Right kidney (tissue), 1 donor: ENCODE measurements around the gene CNDP1.
A peak's percentile ranks its signal among the peaks of the same experiment; 100 is the strongest.
"Not testable (repeated sequence)": the region's sequence is repeated elsewhere in the genome, so short reads cannot be mapped to it uniquely, and the experiment has no call there.

Experiments used
- DNase-seq: peaks from one replicate; pipeline ENCODE4 v3.0.0-alpha.2; 2016

The CNDP1 gene

DNA sequence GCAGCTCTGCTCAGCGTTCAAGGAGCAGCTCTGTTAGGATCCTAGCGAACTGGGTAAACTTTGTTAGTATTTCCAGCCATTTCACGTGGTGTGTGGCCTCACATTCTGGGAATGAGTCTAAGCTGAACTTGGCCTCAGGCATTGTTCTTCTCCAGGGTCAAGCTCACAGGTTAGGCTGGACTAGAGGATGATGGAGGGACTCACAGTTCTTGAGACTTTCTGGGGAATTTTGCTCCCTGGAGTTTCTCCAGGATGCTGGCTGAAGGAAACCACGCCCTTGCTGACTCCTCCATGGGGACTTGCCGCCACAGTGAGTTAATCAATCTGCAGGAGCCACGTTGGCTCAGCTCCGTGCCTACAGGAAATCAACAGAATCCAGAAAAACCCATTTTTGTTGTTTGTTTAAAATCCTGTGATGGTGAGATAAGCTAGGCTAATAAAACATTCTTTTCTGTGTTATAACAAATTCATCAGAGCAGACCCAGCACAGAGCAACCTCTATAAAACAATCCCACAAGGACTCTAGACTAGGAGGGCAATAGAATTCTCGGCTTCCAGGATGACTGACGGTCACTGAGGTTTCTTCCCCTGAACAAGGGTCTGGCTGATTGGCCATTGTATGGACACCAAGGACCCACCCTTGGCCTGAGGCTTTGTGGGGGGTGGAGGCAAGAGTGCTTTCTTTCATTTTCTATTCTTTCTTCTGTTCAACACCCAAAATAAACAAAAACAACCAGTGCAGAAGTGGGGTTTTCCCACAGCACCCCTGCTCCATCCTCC is 12.6 kb downstream of the CNDP1 start:
- no peak for DNase-seq

DNA sequence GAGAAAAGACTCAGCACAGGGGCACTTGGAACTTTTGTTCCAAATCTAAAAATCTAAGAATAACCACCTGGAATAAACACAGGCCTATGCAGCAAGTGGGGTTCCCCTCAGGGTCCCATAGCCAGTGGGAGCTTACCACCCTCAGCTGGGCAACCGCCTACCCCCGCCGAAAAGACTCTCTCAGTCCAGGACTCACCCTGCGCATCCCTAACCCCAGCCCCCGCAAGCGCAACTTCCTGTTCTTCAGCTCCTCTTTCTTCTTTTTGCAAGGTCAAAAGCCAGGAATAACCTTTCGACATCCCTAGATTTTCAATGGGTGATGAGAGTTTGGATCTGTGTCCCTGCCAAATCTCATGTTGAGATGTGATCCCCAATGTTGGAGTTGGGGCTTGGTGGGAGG is 13.6 kb downstream of the CNDP1 start:
- no peak for DNase-seq

DNA sequence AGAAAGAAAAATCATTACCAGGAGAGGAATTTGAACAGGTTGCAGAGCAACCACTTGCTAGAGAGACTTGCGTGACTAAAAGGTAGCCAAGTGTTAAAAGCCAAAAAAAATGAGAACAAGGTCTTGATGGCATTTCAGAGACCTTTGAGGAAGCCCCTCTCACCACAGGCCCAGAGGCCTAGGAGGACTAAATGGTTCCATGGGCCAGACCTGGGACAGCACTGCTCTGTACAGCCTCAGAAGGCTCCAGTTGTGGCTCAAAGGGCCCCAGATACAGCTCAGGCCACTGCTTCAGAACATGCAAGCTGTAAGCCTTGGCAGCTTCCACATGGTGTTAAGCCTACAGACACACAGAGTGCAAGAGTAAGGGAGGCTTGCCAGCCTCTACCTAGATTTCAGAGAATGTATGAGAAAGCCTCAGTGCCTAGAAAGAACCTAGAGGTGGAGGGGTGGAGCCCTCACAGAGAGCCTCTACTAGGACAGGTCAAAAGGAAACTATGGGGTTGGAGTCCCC is 15.3 kb downstream of the CNDP1 start:
- DNase-seq, result no peak

DNA sequence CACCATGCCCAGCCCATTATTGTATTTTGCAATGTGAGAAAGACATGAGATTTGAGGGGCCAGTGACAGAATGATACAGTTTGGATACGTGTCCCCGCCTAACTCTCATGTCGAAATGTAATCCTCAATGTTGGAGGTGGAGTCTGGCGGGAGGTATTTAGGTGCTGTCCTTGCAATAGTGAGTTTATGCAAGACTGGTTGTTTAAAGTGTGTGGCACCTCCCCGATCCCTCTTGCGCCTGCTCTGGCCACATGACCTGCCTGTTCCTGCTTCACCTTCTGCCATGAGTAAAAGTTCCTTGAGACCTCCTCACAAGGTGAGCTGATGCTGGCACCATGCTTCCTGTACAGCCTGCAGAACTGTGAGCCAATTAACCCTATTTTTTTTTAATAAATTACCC is 16.6 kb downstream of the CNDP1 start:
- DNase-seq, result no peak

DNA sequence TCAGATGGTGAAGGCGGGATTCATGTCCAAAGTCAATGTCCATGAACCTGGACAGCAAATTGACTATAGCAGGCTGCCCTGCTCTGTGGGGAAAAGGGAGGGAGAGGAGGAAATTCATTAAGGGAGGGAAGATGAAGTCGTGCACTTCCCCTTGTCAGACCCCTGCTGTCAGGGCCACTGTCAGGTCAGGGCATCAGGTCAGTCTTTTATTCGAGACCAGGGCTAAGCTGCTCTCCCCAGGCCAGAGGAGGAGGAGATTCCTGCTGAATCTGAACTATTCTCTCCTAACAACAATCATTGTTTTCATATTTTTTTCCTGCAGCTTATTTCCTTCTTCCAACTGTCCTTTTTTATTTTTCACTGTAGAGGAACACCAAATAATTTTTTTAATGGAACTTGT is 17.2 kb downstream of the CNDP1 start:
- DNase-seq, result no peak

DNA sequence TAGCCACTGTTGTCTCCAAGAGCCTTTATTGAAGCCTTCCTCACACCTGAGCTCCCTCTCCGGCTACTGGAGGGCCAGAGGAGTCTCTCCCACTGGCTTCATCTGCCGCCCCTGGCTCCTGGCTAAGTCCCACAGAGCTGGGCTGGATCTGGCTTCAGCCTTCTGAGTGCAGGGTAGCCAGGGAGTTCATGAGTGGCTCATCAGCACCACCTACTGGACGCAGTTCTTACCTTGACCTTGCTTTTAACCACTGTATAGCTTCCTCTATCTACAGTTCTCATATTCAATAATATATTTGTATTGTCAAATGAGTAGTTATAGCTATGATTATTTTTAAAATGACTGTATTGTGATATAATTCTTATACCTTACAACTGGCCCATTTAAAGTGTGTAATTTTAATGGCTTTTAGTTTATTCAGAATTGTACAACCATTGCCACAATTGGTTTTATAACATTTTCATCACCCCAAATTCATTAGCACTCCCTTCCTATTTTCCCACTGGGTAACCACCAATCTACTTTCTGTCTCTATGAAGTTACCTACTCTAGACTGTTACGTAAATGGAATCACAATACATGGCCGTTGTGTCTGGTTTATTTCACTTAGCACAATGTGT is 17.7 kb downstream of the CNDP1 start:
- peak; percentile 49 for DNase-seq

DNA sequence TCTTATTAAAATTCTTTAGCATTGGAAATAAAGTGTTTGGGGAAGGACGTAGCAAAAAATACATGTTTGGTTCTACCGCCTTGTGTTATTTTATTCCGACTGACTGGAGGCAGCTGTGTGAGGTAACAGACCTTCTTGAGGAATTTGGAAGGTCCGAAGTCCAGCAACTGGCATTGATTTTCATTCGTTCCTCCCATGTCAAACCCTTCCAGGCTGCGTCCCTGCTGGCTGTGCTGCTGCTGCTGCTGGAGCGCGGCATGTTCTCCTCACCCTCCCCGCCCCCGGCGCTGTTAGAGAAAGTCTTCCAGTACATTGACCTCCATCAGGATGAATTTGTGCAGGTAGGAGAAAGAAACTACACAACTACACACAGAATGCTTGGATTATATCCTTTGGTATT is 21.8 kb downstream of the CNDP1 start:
- DNase-seq, result no peak

DNA sequence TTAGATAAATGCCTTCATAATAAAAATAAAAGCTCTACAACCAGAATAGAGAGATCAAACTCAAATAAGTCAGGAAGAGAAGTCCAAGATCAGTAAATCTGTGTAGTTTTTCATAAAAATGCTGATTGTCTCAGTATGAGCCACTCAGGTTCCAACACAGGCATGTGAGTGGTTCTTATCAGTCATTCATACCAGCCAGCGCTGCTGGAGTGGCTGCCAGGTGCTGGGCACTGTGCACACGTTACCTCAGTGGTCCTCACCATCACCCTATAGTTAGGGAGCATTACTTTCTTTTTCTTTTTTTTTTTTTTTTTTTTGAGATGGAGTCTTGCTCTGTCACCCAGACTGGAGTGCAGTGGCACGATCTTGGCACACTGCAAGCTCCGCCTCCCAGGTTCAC is 23.8 kb downstream of the CNDP1 start:
- no peak for DNase-seq

DNA sequence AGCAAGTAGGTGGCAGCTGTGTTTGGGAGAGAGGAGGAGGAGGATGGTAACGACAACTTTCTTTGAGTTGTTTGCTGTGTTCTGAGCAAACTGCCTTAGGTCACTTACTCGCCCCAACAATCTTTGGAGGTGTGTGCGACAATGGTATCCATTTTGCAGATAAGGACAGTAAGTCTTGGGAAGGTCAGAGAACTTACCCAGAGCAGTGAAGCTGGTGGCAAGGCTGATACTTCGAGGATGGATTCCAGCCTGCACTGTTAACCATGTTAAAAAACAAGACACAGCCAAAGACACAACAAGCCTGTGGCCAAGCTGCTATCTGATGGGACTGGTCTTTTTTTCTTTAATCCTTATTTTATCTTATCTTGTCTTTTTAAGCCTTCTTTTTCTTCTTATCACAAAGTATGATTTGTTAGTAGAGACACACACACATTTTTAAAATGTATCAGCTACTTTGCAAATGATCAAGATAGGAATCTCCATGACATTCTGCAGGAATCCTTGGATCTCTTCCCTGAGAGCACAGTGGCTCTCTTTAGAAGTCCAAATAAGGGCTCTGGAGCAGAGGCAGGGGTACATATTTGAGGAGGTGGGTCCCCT is 27.9 kb downstream of the CNDP1 start:
- no peak for DNase-seq

DNA sequence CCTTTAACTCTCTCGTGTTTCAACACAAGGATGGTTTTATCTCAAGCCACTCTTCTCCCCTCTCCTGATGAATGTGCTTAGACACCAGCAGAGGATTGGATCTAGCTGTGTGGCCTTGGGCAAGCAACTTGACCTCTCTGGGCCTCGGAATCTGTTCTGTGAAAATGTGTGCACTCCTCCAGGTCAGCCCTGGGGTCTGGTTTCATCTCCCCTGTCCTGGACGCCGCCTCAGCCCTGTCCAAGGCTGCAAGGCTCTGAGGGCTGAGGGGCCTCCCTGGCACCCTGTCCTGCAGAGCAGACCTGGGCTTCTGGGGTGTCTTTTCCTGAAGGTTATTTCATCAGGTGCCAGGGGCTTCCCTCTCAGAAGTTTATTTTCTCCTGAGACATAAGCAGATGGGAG is 28.5 kb downstream of the CNDP1 start:
- no peak for DNase-seq

DNA sequence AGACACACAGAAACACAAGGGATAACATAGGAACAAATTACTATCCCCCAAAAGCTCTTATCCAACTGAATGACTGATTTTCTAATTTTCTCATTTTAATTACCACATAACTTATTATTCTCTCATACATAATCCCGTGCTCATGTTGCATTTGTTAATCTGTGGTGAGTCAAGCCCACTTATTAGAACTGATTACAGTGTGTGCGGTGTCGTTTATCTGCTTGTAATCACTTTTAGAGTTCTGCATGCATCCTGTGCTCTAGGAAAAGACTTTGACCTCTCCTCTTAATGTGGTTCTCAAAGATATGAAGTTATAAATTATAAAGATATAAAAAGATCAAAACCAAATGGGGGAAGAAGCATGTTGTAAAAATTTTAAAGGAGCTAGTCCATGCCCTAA is 29.7 kb downstream of the CNDP1 start:
- DNase-seq, result no peak

DNA sequence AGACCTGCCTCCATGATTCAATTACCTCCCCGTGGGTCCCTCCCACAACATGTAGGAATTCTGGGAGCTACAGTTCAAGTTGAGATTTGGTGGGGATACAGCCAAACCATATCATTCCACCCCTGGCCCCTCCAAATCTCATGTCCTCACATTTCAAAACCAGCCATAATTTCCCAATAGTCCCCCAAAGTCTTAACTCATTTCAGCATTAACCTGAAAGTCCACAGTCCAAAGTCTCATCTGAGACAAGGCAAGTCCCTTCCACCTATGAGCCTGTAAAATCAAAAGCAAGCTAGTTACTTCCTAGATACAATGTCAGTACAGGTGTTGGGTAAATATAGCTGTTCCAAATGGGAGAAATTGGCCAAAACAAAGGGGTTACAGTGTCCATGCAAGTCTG is 30.9 kb downstream of the CNDP1 start:
- DNase-seq, result not testable (repeated sequence)

DNA sequence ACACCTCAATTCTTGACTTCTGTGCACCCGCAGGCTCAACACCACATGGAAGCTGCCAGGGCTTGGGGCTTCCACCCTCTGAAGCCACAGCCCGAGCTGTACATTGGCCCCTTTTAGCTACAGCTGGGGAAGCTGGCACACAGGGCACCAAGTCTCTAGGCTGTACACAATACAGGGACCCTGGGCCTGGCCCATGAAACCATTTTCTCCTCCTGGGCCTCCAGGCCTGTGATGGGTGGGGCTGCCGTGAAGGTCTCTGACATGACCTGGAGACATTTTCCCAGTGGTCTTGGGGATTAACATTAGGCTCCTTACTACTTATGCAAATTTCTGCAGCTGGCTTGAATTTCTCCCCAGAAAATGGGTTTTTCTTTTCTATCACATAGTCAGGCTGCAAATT is 31.7 kb downstream of the CNDP1 start:
- not testable (repeated sequence) for DNase-seq

DNA sequence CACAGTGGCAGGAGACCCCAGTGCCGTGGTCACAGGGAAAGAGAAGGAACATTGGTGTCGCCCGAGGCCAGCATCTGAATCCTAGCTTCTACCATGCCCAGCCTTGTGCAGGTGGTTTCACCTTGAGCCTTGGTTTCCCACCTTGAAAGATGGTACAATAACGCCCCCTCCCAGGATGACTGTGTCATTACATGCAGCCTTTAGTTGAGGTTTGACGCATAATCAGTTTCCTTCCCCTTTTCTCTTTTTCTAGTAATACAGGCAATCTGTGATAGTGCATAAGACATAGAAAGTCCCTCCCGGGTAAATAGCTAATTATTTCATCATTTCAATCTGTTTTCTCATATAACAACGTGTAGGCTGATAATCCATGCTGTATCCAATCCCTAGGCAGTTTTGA is 33.5 kb downstream of the CNDP1 start:
- no peak for DNase-seq

DNA sequence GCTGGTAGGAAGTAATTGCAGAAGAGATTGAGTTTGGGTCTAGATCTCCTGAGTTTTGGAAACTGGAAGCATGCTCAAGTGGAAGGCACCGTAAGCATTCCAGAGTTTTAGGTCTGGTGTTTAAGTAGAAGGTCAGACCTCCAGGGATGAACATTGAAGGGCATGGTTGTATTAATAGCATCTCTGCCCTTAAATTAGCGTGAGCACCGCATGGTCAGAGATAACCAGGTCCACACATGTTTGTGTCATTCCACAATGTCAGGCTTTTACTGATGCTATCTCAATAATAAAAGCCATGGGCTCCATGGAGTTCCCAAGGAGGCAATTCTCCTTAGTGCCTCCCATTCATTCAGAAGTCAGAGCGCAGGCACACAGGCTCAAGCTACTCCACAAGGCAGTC is 35.1 kb downstream of the CNDP1 start:
- DNase-seq, result no peak

DNA sequence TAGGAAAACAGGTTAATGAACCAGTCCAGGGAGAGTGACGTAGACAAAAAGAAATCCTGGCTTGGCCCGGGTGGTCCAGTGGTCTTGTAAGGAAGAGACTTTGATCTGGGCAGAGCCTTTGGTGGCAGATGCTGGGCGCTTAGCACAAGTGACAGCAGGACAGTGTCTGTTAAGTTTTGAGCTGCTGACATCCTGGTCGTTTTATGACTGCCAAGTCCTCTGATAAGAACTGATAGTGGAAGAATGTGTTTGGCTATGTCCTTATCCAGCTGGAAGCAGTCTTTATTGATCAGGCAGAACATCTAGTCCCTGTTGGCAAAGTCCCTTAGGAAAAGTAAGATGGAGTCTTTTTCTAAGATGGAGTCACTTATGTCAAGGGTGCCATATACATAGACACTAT is 36.0 kb downstream of the CNDP1 start:
- no peak for DNase-seq

DNA sequence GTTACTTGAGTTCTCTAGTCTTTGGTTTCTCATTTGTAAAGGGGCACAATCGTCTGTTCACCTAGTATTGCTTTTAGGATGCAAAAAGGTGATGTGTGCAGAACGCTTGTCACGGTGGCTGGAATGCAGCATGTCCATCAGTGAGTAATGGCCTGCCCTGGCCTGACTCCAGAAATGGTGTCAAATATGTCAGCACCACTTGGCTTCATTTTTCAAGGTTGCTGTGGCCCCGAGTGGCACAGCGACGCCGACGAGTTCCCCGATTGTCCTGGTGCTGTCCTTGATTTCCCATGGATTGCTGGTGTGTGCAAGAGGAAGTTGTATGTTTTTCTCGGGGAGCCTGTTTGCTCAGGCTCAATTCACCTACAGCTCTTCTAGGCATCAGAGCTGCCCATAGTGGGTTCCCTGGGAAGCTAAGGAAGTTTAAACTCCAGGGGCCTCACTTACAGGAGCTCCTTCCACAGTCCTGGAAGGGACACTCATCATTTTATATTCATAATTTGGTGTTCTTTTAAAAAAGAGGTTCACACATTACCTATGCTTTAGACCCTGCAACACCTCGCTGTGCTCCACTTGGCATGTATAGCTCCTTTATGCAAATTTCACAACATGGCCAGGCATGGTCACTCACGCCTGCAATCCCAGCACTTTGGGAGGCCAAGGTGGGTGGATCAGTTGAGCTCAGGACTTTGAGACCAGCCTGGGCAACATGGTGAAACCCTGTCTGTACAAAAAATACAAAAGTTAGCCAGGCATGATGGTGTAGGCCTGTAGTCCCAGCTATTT is 37.8 kb downstream of the CNDP1 start:
- no peak for DNase-seq

DNA sequence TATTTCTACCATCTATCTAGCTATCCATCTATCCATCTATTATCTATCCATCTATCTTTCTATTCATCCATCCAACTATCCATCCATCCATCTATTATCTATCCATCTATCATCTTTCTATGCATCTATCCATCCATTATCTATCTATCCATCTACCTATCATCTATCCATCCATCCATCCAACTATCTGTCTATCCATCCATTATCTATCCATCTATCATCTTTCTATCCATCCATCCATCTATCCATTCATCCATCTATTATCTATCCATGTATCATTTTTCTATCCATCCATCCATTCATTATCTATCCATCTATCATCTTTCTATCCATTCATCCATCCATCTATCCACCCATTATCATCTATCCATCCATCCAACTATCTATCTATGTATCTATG is 38.8 kb downstream of the CNDP1 start:
- DNase-seq, result no peak

DNA sequence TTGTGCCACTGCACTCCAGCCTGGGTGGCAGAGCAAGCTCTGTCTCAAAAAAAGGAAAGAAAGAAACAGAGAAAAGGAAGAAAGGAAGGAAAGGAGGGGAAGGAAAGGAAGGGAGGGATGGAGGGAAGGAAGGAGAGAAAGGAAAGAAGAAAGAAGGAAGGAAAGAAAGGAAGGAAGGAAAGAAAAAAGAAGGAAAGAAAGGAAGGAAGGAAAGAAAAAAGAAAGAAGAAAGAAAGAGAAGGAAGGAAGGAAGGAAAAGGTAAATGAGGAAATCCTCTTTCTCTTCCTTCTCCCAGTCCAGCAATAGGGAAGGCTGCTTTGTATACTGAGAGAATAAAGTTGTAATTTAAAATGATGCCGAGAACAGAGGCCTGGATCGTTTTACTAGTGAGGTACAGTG is 40.6 kb downstream of the CNDP1 start:
- no peak for DNase-seq

DNA sequence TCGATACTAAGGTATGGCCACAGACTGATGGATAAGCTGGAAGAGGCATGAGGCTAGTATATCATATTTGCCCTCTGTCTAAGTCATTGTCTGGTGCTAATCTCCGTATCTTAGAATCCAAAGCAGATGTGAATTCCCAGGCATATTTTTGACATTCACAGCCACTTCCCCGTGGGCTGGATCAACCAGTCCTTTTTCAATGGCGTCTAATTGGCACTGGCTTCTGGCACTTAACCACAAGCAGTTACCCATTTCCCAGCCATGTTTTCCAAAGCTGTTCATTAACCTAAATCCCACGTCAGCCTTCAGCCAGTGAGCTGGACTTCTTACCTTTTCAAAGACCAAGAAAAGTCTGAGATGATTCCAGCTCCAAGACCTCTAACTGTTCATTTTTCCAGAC is 42.7 kb downstream of the CNDP1 start:
- DNase-seq, result no peak

DNA sequence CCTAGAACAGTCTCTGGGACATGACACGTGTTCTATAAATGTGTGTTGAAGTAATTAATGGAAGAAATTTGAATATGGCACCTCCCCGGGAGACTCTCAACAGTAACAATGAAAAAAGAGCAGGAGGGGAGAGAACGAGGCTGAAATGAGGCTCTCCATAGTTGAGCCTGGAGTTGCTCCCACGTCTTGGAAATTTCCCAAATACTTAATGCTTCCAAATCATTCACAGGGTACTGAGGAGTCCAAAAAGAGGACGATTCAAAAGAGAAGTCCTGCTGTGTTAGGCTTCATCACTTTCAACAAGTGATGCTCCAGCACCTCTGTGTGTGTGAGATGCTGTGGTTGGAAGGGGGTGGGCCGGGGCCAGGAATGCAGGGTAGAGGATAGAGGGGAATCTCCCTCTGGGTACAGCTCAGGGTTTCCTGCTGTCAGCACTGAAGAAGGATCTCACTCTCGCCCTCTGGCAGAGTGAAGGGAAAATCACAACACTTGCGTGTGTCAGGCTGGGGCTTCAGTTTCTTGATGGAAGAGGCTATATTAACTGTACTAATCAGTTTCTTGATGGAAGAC is 45.3 kb downstream of the CNDP1 start:
- no peak for DNase-seq

DNA sequence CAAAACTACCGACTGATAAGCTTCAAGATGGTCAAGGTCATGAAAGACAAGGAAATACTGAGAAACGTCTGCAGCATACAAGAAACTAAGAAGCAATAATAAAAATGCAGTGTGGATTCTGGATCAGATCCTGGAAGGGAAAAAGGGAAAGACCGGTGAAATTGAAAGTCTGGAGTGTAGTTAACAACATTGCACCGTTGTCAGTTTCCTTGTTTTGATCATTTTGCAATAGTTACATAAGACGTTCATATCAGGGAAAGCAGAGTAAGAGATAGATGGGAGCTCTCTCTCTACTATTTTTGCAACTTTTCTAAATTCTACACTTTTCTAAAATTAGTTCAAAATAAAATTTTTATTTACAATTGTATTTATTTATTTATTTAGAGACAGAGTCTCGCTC is 48.3 kb downstream of the CNDP1 start:
- no peak for DNase-seq

DNA sequence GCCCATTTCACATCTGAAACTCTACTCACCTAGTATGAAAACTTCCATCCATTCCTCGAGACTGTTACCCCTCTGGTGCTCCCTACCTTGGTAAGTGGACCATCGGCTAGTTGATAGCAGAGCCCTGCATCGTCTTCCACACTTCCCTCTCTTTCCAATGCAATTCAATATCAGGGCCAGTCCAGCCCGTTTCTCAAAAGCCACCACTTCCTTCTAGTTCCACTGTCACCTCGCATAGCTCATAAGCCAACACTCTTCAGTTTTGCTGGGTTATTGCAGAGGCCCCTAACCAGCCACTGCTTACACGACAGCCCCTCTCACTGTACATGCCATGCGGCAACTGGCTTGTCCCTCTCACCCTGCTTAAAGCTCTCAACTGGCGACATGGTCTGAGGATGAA is 53.1 kb downstream of the CNDP1 start:
- DNase-seq, result no peak
